A549 (cell line): Measurements from ENCODE around the gene TREML1. TPM values are rescaled to one million over a fixed set of nuclear protein-coding genes. Genes with fewer than 3 reads are reported as not detected.

Source experiments
- ATAC-seq, 2 experiments: fragments of 200-7000 bp in 1 of 2; fragments of >200 bp in 1 of 2; cut with Nextera tagmentation in 1 of 2; cut with Tn5 transposase in 1 of 2; 3 replicates each; pipeline versions ENCODE4 v1.8.0 to v1.9.1; 2018 to 2020; ENCODE audit warnings: mild to moderate bottlenecking in 1 of 2, moderate library complexity in 1 of 2
- CTCF ChIA-PET: fragments of 300-600 bp; sonication (Branson Sonifier 250); formaldehyde crosslinking; extraction: SDS; loops from one replicate; lab custom pipeline; 2021; ENCODE audit warnings: antibody characterized with exemption, inconsistent platforms; lab: Yijun Ruan, JAX
- POLR2A ChIA-PET: fragments of 350-600 bp; formaldehyde crosslinking; extraction: SDS; loops from one replicate; lab custom pipeline; 2021; ENCODE audit warnings: antibody characterized with exemption, inconsistent platforms; lab: Yijun Ruan, JAX
- DNase-seq, 2 experiments: peaks; one replicate each; pipeline versions ENCODE4 v3.0.0 to v3.0.0-alpha.2; 2011 to 2016; ENCODE audit warnings: low read depth in 1 of 2, low spot score in 1 of 2
- FAIRE-seq: peaks from 2 replicates; lab custom pipeline; 2011; peaks lifted over from hg19 to GRCh38; lab: Jason Lieb, UNC
- H3K27ac ChIP-seq, 2 experiments: fragments of >200 bp; sonication (Bioruptor Twin); formaldehyde crosslinking; 3 replicates each; pipeline ENCODE4 v1.5.1; 2016 to 2017
- H3K4me1 ChIP-seq: fragments of >200 bp; sonication (Bioruptor Twin); formaldehyde crosslinking; 3 replicates; pipeline ENCODE4 v1.6.1; 2016
- H3K4me2 ChIP-seq: fragments of >200 bp; sonication (Bioruptor Twin); formaldehyde crosslinking; 3 replicates; pipeline ENCODE4 v1.6.1; 2016
- H3K4me3 ChIP-seq: fragments of >200 bp; sonication (Bioruptor Twin); formaldehyde crosslinking; 3 replicates; pipeline ENCODE4 v1.5.1; 2016
- H3K9me3 ChIP-seq: fragments of >200 bp; sonication (Bioruptor Twin); formaldehyde crosslinking; 3 replicates; pipeline ENCODE4 v1.6.1; 2016
- CBX2 ChIP-seq: fragments of 200-600 bp; sonication (generic); IDR thresholded peaks from 2 replicates; pipeline ENCODE4 v1.6.1; 2016; ENCODE audit warnings: low read depth, mild to moderate bottlenecking, borderline replicate concordance
- CBX8 ChIP-seq: fragments of 200-600 bp; sonication (generic); IDR thresholded peaks from 2 replicates; pipeline ENCODE4 v1.6.1; 2016
- CHD2 ChIP-seq: fragments of 150-350 bp; IDR thresholded peaks from 2 replicates; pipeline ENCODE4 v1.6.1; 2014; ENCODE audit warnings: low read length; ENCODE audit not compliant: partially characterized antibody
- EHF ChIP-seq: fragments of 250-450 bp; sonication (Bioruptor Pico); IDR thresholded peaks from 2 replicates; pipeline ENCODE4 v1.5.0; 2020; ENCODE audit warnings: mild to moderate bottlenecking
- EHMT2 ChIP-seq: fragments of 200-600 bp; sonication (generic); IDR thresholded peaks from 2 replicates; pipeline ENCODE4 v1.6.1; 2016; ENCODE audit warnings: antibody characterized with exemption, low read depth, mild to moderate bottlenecking, moderate library complexity
- EP300 ChIP-seq, 2 experiments: fragments of >200 bp; sonication (Bioruptor Twin); formaldehyde crosslinking; IDR thresholded peaks; 2 replicates in 1 of 2; 3 replicates in 1 of 2; pipeline ENCODE4 v1.6.1; 2016 to 2017
- FOSB ChIP-seq: fragments of 250-450 bp; sonication (Bioruptor Pico); IDR thresholded peaks from 2 replicates; pipeline ENCODE4 v1.5.0; 2020; ENCODE audit warnings: mild to moderate bottlenecking, moderate library complexity
- FOXS1 ChIP-seq: fragments of 250-450 bp; sonication (Bioruptor Pico); IDR thresholded peaks from 2 replicates; pipeline ENCODE4 v1.5.0; 2020; ENCODE audit warnings: mild to moderate bottlenecking, moderate library complexity
- GATA3 ChIP-seq: IDR thresholded peaks from 2 replicates; pipeline ENCODE4 v1.6.1; 2012; ENCODE audit warnings: borderline replicate concordance
- HOXA7 ChIP-seq: fragments of 250-450 bp; sonication (Bioruptor Pico); IDR thresholded peaks from 2 replicates; pipeline ENCODE4 v1.5.0; 2020; ENCODE audit warnings: mild to moderate bottlenecking, moderate library complexity
- HOXB13 ChIP-seq: fragments of 250-450 bp; sonication (Bioruptor Pico); IDR thresholded peaks from 2 replicates; pipeline ENCODE4 v1.5.0; 2020; ENCODE audit warnings: low read depth, mild to moderate bottlenecking, moderate library complexity
- HOXB5 ChIP-seq: fragments of 250-450 bp; sonication (Bioruptor Pico); IDR thresholded peaks from 2 replicates; pipeline ENCODE4 v1.5.0; 2020; ENCODE audit warnings: mild to moderate bottlenecking, moderate library complexity
- KDM1A ChIP-seq: fragments of 200-600 bp; sonication (generic); IDR thresholded peaks from 2 replicates; pipeline ENCODE4 v1.6.1; 2016; ENCODE audit warnings: low read depth, mild to moderate bottlenecking
- MAX ChIP-seq: IDR thresholded peaks from 2 replicates; pipeline ENCODE4 v1.6.1; 2012
- NFE2L2 ChIP-seq: fragments of 150-350 bp; conservative IDR thresholded peaks from 2 replicates; pipeline ENCODE4 v1.6.1; 2014; ENCODE audit warnings: low read length
- NR3C1 ChIP-seq: fragments of >200 bp; sonication (Bioruptor Twin); formaldehyde crosslinking; IDR thresholded peaks from 3 replicates; pipeline ENCODE4 v1.6.1; 2017
- PBX3 ChIP-seq: IDR thresholded peaks from 2 replicates; pipeline ENCODE4 v1.6.1; 2012
- PHF8 ChIP-seq: fragments of 200-600 bp; sonication (generic); IDR thresholded peaks from 2 replicates; pipeline ENCODE4 v1.6.1; 2016; ENCODE audit warnings: low read depth, mild to moderate bottlenecking, antibody characterized with exemption, moderate library complexity, borderline replicate concordance
- RAD21 ChIP-seq, 2 experiments: fragments of >200 bp in 1 of 2; sonication (Bioruptor Twin) in 1 of 2; formaldehyde crosslinking in 1 of 2; IDR thresholded peaks in 1 of 2; conservative IDR thresholded peaks in 1 of 2; 2 replicates in 1 of 2; 3 replicates in 1 of 2; pipeline ENCODE4 v1.6.1; 2012 to 2018; ENCODE audit warnings: inconsistent platforms in 1 of 2
- RFX5 ChIP-seq: fragments of 450-650 bp; IDR thresholded peaks from 2 replicates; pipeline ENCODE4 v1.7.1; 2014; ENCODE audit warnings: antibody characterized with exemption, mild to moderate bottlenecking, moderate library complexity
- SMC3 ChIP-seq: fragments of >200 bp; sonication (Bioruptor Twin); formaldehyde crosslinking; IDR thresholded peaks from 3 replicates; pipeline ENCODE4 v1.6.1; 2018; ENCODE audit warnings: inconsistent platforms
- SREBF2 ChIP-seq: fragments of 450-650 bp; IDR thresholded peaks from 2 replicates; pipeline ENCODE4 v1.6.1; 2014; ENCODE audit warnings: mild to moderate bottlenecking, moderate library complexity
- USF2 ChIP-seq: fragments of 450-650 bp; IDR thresholded peaks from 2 replicates; pipeline ENCODE4 v1.6.1; 2014; ENCODE audit warnings: antibody characterized with exemption
- ZC3H11A ChIP-seq: fragments of 450-650 bp; IDR thresholded peaks from 2 replicates; pipeline ENCODE4 v1.6.1; 2014; ENCODE audit warnings: antibody characterized with exemption, mild to moderate bottlenecking
- ZNF302 ChIP-seq: fragments of 250-450 bp; sonication (Bioruptor Pico); IDR thresholded peaks from 2 replicates; pipeline ENCODE4 v1.9.0; 2021; ENCODE audit warnings: inconsistent platforms, mild to moderate bottlenecking, moderate library complexity
- ZSCAN20 ChIP-seq: fragments of 250-450 bp; sonication (Bioruptor Pico); IDR thresholded peaks from 2 replicates; pipeline ENCODE4 v1.8.0; 2022; ENCODE audit warnings: mild to moderate bottlenecking, moderate library complexity
- WGBS: methylation state at CpG from one replicate; pipeline ENCODE4 v1.1.6; 2017; ENCODE audit errors: missing lambda C conversion rate; 5-methylcytosine and 5-hydroxymethylcytosine counted together
- polyA plus RNA-seq, 4 experiments: library from polyadenylated mRNA; depleted of rRNA in 3 of 4; stranded (reverse); fragments of >200 nt; fragmentation: RNase III in 1 of 4; extraction: RNeasy Plus Mini Kit Qiagen cat#74134 plus additional on column Dnase treatment in 1 of 4; gene quantifications; 2 replicates in 3 of 4; 3 replicates in 1 of 4; pipeline ENCODE4 v1.2.3, GENCODE V29; 2011 to 2017

TREML1 gene
- polyA plus RNA-seq, 2 of the 4 experiments (the other 2 are of a cell fraction), result not detected

- ATAC-seq, result no peak
- DNase-seq, result no peak
- H3K27ac ChIP-seq, result no peak overlapping the region
- no peak overlapping the region for H3K4me3 ChIP-seq
- H3K4me2 ChIP-seq, result no peak overlapping the region
- ChIA-PET POLR2A (no interaction called here), CTCF (no interaction called here)
- no peaks in the 10 kb centered on the region for H3K4me1 ChIP-seq
- no peaks in the 10 kb centered on the region for H3K9me3 ChIP-seq
- TF ChIP-seq NR3C1, result no peak
- no peak for FAIRE-seq
- 50% methylated on average over 2 of the region's 2 CpGs for WGBS
These were observed 21.9 kb downstream of the TREML1 start for GRCh38 chr6:41132254-41132653.

GRCh38 chr6:41125282-41125681 lies 28.9 kb downstream of the TREML1 start:
- H3K27ac ChIP-seq, result no peak overlapping the region
- H3K9me3 ChIP-seq, result no peaks in the 10 kb centered on the region
- no peak overlapping the region for H3K4me2 ChIP-seq
- TF ChIP-seq MAX (no peak), KDM1A (no peak), ZNF302 (no peak), CBX2 (no peak), NFE2L2 (no peak), USF2 (no peak), EP300 (IDR thresholded peaks at IDR 0.05) (no peak), CBX8 (no peak), GATA3 (no peak), HOXB5 (CRISPR knock-in tag) (no peak), EHMT2 (no peak), PBX3 (no peak), RFX5 (no peak), PHF8 (no peak), ZC3H11A (no peak)
- TF ChIP-seq, all 56 proteins: peak for 0
- DNase-seq, result no peak
- WGBS, result 77% methylated on average over 3 of the region's 3 CpGs
- FAIRE-seq, result no peak
- Histone ChIP-seq H3K4me1 (no peaks in the 10 kb centered on the region), H3K4me3 (no peak overlapping the region)
- ChIA-PET CTCF (no interaction called here), POLR2A (no interaction called here)
- no peak for ATAC-seq

GRCh38 chr6:41122918-41123317 lies 31.2 kb downstream of the TREML1 start:
- ChIA-PET CTCF (no interaction called here), POLR2A (no interaction called here)
- no peaks in the 10 kb centered on the region for H3K9me3 ChIP-seq
- no peak overlapping the region for H3K4me3 ChIP-seq
- no peak for TF ChIP-seq EHF
- TF ChIP-seq RFX5, result no peak
- TF ChIP-seq CHD2, result no peak
- TF ChIP-seq HOXB5 (CRISPR knock-in tag), result no peak
- no peak for TF ChIP-seq FOSB (CRISPR knock-in tag)
- TF ChIP-seq SMC3, result no peak
- no peak for TF ChIP-seq CBX2
- no peak for TF ChIP-seq RAD21 (conservative IDR thresholded peaks at IDR 0.05 in 1 of 2, IDR thresholded peaks at IDR 0.05 in 1 of 2)
- no peak for TF ChIP-seq ZSCAN20 (CRISPR knock-in tag)
- no peak for TF ChIP-seq HOXA7
- TF ChIP-seq FOXS1, result no peak
- no peak for TF ChIP-seq HOXB13
- no peak for TF ChIP-seq ZNF302
- no peak for TF ChIP-seq SREBF2
- FAIRE-seq (no peak), ATAC-seq (no peak), DNase-seq (no peak)
- H3K27ac ChIP-seq, result no peak overlapping the region
- WGBS, result 56% methylated on average over 1 of the region's 1 CpG
- H3K4me2 ChIP-seq, result no peak overlapping the region
- no peaks in the 10 kb centered on the region for H3K4me1 ChIP-seq
